Stomach smooth muscle (tissue), 2 donors: ENCODE results near the gene GRIP2.

Experiments
- H3K27ac ChIP-seq: one replicate; pipeline ENCODE4 v1.7.0; 2013; ENCODE audit warnings: mild to moderate bottlenecking, low read length, inconsistent platforms
- H3K27me3 ChIP-seq, 2 donors: one replicate each; pipeline ENCODE4 v1.7.0; 2013; ENCODE audit warnings: low read length in 2 of 2; ENCODE audit not compliant: insufficient read depth in 2 of 2, control insufficient read depth in 1 of 2
- H3K36me3 ChIP-seq, 2 donors: one replicate each; pipeline ENCODE4 v1.7.0; 2013; ENCODE audit warnings: low read length in 2 of 2; ENCODE audit not compliant: control insufficient read depth in 2 of 2, insufficient read depth in 2 of 2
- H3K4me1 ChIP-seq: one replicate; pipeline ENCODE4 v1.7.0; 2013; ENCODE audit warnings: low read length; ENCODE audit not compliant: control insufficient read depth, insufficient read depth
- H3K4me3 ChIP-seq, 2 donors: one replicate each; pipeline ENCODE4 v1.7.0; 2013; ENCODE audit warnings: low read length in 2 of 2
- H3K9ac ChIP-seq, 2 donors: one replicate each; pipeline ENCODE4 v1.7.0; 2013; ENCODE audit warnings: low read length in 2 of 2, mild to moderate bottlenecking in 1 of 2
- H3K9me3 ChIP-seq, 2 donors: one replicate each; pipeline ENCODE4 v1.7.0; 2013; ENCODE audit warnings: low read length in 2 of 2; ENCODE audit not compliant: control insufficient read depth in 2 of 2
- donor health status: healthy.
- donor health status: Pancreatic carcinoma.

The GRIP2 gene

GRCh38 chr3:14539384-14539741 is 779 bp downstream of the GRIP2 start:
- H3K4me3 ChIP-seq: no peak overlapping the region
- H3K9ac ChIP-seq: no peak overlapping the region
- H3K27me3 ChIP-seq: peaks cover 4 to 9% of the 10 kb centered on the region in 2 donors
- no peaks in the 10 kb centered on the region for H3K4me1 ChIP-seq
- H3K36me3 ChIP-seq: no peaks in the 10 kb centered on the region
- no peak overlapping the region for H3K27ac ChIP-seq
- no peaks in the 10 kb centered on the region for H3K9me3 ChIP-seq

- Histone ChIP-seq H3K4me3 (no peak overlapping the region), H3K4me1 (no peaks in the 10 kb centered on the region), H3K27me3 (peaks cover 4 to 9% of the 10 kb centered on the region in 2 donors), H3K9me3 (no peaks in the 10 kb centered on the region), H3K27ac (no peak overlapping the region), H3K9ac (no peak overlapping the region), H3K36me3 (no peaks in the 10 kb centered on the region)
These were observed 1.6 kb downstream of the GRIP2 start for GRCh38 chr3:14538451-14539088.

GRCh38 chr3:14537590-14538450 is 2.3 kb downstream of the GRIP2 start:
- Histone ChIP-seq H3K4me1 (peaks cover under 1% of the 10 kb centered on the region), H3K9ac (no peak overlapping the region), H3K4me3 (no peak overlapping the region)

GRCh38 chr3:14536837-14537589 is 3.1 kb downstream of the GRIP2 start:
- H3K4me1 ChIP-seq: peaks cover 3% of the 10 kb centered on the region
- H3K9ac ChIP-seq: no peak overlapping the region
- no peaks in the 10 kb centered on the region for H3K9me3 ChIP-seq
- peaks cover 9 to 10% of the 10 kb centered on the region in 2 donors for H3K27me3 ChIP-seq
- H3K27ac ChIP-seq: no peak overlapping the region
- H3K4me3 ChIP-seq: no peak overlapping the region
- no peaks in the 10 kb centered on the region for H3K36me3 ChIP-seq

More at GRCh38 chr3:14537590-14538450, 2.3 kb downstream of the GRIP2 start:
- H3K27ac ChIP-seq: no peak overlapping the region
- no peaks in the 10 kb centered on the region for H3K9me3 ChIP-seq
- no peaks in the 10 kb centered on the region for H3K36me3 ChIP-seq
- peaks cover 7 to 9% of the 10 kb centered on the region in 2 donors for H3K27me3 ChIP-seq

- no peaks in the 10 kb centered on the region for H3K9me3 ChIP-seq
- H3K27me3 ChIP-seq: peaks cover 9 to 10% of the 10 kb centered on the region in 2 donors
- H3K9ac ChIP-seq: no peak overlapping the region
- no peaks in the 10 kb centered on the region for H3K36me3 ChIP-seq
- peaks cover 3% of the 10 kb centered on the region for H3K4me1 ChIP-seq
- H3K4me3 ChIP-seq: no peak overlapping the region
- H3K27ac ChIP-seq: no peak overlapping the region
These were observed 3.9 kb downstream of the GRIP2 start for GRCh38 chr3:14536055-14536815.

GRCh38 chr3:14535616-14536015 is 4.5 kb downstream of the GRIP2 start:
- Histone ChIP-seq H3K27me3 (peaks cover 8 to 10% of the 10 kb centered on the region in 2 donors), H3K9me3 (no peaks in the 10 kb centered on the region), H3K4me1 (peaks cover 3% of the 10 kb centered on the region), H3K4me3 (no peak overlapping the region), H3K36me3 (no peaks in the 10 kb centered on the region), H3K27ac (no peak overlapping the region), H3K9ac (no peak overlapping the region)

GRCh38 chr3:14534516-14535191 is 5.5 kb downstream of the GRIP2 start:
- no peak overlapping the region for H3K9ac ChIP-seq
- H3K4me1 ChIP-seq: peaks cover 3% of the 10 kb centered on the region
- H3K27ac ChIP-seq: no peak overlapping the region
- H3K9me3 ChIP-seq: peaks cover 0 to 5% of the 10 kb centered on the region in 2 donors
- no peaks in the 10 kb centered on the region for H3K36me3 ChIP-seq
- H3K27me3 ChIP-seq: peaks cover 3 to 6% of the 10 kb centered on the region in 2 donors
- no peak overlapping the region for H3K4me3 ChIP-seq

- Histone ChIP-seq H3K27ac (no peak overlapping the region), H3K4me1 (peaks cover 3% of the 10 kb centered on the region)
These were observed 6.6 kb downstream of the GRIP2 start for GRCh38 chr3:14533457-14533958.

GRCh38 chr3:14532691-14533456 is 7.3 kb downstream of the GRIP2 start:
- Histone ChIP-seq H3K9me3 (peaks cover 0 to 6% of the 10 kb centered on the region in 2 donors), H3K9ac (no peak overlapping the region), H3K27ac (no peak overlapping the region), H3K27me3 (peaks cover 3 to 6% of the 10 kb centered on the region in 2 donors), H3K4me3 (no peak overlapping the region), H3K4me1 (peaks cover 3% of the 10 kb centered on the region), H3K36me3 (no peaks in the 10 kb centered on the region)

More at GRCh38 chr3:14533457-14533958, 6.6 kb downstream of the GRIP2 start:
- H3K4me3 ChIP-seq: no peak overlapping the region
- no peaks in the 10 kb centered on the region for H3K36me3 ChIP-seq
- no peak overlapping the region for H3K9ac ChIP-seq
- peaks cover 3 to 6% of the 10 kb centered on the region in 2 donors for H3K27me3 ChIP-seq
- H3K9me3 ChIP-seq: peaks cover 0 to 6% of the 10 kb centered on the region in 2 donors
